Measurements from ENCODE around the gene NUP205.

The NUP205 gene

DNA sequence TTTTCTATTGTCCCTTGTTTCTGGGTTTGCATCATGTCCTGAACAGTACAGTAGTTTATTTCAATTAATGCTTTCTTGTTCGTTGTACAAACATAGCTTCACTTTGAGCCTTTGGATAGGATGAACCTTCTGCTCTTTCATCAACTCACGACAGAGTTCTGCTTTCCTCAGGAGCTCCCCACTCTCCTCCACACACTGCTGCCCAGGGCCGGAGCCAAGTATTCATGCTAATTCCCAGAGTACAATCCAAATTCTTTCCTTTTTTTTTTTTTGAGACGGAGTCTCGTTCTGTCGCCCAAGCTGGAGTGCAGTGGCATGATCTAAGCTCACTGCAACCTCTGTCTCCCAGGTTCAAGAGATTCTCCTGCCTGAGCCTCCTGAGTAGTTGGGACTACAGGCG lies 7.5 kb upstream of the NUP205 start:
- DNase-seq (ENCODE audit: low spot score), result no peak
- no peak for FAIRE-seq

DNA sequence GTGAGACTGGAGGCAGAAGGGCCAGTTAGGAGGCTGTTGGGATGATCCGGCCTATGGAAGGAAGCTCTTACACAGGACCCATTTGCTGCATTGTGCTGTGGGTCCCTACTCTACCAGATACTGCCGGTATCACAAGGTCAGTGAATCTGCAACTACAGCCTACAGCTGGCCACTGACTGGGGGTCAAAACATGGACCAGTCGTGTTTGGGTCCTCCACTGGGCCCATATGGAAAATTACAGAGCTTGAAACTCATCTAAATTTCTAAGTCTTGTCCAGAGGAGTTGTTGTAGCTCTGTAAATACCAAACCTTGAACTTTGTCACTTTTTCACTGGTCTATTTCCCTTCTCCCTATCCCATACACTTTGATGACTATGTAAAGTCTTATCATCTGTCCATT lies 5.6 kb upstream of the NUP205 start:
- FAIRE-seq (no peak), DNase-seq (ENCODE audit: low spot score) (no peak)

DNA sequence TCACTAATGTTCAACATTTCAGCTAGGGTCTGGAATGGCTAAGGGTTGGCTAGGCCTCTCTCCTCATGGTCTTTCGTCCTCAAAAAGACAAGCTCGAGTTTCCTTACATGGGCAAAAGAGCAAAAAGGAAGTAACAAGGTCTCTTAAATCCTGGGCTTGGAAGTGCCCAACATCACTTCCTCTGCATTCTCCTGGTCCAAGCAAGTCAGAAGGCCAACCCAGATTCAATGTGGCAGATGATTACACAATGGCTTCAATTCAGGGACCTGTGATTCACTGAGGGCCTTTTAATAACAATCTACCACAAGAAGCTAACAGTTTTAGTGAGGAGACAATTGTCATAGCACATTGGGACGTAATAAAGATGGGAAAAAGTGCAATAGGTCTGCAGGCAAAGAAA lies 4.4 kb upstream of the NUP205 start:
- DNase-seq (ENCODE audit: low spot score) (no peak), FAIRE-seq (no peak)

DNA sequence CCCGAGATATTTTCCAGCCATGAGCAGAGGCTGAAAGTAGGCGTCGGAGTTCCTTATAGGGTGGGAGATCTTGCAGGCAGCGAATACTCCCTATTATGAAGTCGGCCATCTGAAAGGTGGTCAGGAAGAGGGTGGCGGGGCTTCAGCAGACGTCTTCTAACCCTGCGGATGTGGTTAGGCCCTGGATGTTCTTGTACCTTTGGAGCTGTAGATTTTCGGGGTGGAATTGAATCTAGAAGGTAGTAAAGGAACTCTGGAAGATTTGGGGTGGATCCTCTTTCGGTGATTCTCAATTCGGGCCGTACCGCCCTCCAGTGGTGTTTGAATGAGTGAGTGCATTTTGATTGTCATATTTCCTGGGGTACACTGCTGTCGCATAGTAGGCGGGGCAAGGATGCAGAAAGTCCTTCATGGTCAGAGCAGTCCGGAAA lies 635 bp downstream of the NUP205 start:
- FAIRE-seq, result no peak
- peak; percentile 53 for DNase-seq (ENCODE audit: low spot score)

DNA sequence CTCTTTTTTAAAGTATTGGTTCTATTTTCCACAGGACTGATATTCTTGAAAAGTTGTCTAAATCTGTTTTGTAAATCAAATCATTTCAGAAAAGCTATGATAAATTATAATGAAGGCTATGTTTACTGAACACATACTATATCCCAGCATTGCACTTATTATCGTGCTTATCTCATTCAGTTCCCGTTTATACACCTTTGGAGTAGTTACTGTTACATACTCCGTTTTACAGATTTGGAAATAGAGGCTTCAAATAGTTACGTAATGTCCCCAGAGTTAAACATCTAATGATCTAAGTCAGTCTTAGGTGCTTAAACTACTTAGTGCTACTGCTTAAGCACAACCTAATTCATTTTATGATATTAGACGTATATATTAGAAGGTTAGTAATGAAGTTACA lies 1.2 kb downstream of the NUP205 start:
- no peak for DNase-seq (ENCODE audit: low spot score)
- no peak for FAIRE-seq

DNA sequence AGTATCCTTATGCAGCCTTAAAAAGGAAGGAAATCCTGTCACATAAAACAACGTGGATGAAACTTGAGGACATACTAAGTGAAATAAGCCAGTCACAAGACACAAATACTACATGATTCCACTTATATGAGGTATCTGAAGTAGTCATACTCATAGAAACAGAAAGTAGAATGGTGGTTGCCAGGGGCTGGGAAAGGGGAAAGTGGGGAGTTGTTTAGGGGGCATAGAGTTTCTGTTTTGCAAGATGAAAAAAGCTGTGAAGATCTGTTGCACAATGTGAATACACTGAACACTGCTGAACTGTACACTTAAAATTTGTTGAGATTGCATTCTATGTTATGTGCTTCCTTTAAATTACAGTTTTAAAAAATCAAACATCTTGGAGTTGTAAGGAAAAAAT lies 2.9 kb downstream of the NUP205 start:
- FAIRE-seq, result no peak
- no peak for DNase-seq (ENCODE audit: low spot score)

DNA sequence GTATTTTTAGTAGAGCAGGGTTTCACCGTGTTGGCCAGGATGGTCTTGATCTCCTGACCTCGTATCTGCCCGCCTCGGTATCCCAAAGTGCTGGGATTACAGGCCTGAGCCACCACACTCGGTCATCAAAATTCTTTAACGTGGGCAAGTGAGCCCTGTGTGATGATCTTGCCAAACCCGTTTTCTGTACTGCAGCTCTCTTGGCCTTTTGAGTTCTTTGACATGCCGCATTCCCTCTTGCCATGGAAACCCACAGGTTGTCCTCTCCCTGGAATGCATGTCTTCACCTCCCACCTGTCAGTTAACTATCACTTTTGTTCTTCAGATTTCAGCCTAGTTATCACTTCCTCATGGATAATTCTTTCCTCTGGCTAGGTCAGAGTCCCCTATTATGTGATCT lies 5.0 kb downstream of the NUP205 start:
- no peak for DNase-seq (ENCODE audit: low spot score)
- FAIRE-seq, result no peak

DNA sequence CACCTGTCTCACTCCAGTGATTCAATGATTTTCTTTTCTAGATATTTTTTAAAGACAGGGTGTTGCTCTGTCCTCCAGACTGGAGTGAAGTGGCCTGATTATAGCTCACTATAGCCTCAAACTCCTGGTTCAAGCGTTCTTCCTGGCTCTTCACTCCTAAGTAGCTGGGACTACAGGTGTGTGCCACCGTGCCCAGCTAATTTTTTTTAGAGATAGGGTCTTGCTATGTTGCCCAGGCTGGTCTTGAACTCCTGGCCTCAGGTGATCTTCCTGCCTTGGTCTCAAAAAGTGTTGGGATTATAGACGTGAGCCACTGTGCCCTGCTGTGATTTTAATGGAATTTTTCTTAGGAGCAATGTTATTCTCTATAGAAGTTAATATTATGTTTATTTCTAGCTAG lies 14.1 kb downstream of the NUP205 start:
- no peak for FAIRE-seq
- no peak for DNase-seq (ENCODE audit: low spot score)

DNA sequence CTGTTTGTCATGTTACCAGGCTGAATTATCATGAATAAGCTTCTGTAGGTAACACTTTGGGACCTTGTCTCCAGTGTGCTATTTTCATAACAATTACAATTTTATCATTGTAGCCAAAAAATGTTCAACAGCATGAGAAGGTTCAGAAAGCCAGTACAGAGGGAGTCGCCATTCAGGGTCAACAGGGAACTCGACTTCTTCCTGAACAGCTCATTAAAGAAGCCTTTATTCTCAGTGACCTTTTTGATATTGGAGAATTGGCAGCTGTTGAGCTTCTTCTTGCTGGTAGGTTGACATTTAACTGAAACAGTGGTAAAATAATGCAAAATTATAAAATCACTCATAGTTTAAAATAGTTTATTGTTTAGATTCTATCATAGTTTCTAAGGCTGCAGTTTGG lies 15.8 kb downstream of the NUP205 start:
- FAIRE-seq, result no peak
- DNase-seq (ENCODE audit: low spot score), result no peak

DNA sequence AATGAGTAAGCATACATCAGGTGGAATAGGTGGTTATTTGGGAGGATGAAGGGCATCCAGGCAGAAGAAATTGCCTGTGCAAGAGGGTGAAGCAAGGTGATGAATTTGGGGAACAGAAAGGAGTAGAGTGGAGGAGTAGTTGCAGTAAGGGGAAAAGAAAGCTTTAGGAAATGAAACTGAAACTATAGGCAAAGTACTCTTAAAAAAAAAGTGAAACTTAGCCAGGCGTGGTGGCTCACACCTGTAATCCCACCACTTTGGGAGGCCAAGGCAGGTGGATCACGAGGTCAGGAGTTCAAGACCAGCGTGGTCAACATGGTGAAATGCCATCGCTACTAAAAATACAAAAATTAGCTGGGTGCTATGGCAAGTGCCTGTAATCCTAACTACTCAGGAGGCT lies 17.6 kb downstream of the NUP205 start:
- FAIRE-seq (no peak), DNase-seq (ENCODE audit: low spot score) (no peak)

DNA sequence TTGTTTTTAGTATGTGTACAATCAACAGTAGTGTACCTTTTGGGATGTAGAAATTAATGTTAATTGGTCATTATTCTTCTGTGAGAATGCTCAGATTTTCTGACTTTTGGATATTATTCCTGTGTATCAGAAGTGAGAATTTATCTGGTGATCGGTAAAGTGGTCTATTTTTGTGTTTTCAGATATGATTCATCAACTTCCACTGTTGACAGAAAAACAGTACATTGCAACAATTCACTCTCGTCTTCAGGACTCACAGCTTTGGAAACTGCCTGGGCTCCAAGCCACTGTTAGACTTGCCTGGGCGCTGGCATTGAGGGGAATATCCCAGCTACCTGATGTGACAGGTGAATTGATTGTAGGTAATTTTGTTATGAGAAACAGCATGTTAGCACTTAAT lies 20.9 kb downstream of the NUP205 start:
- DNase-seq (ENCODE audit: low spot score), result no peak

DNA sequence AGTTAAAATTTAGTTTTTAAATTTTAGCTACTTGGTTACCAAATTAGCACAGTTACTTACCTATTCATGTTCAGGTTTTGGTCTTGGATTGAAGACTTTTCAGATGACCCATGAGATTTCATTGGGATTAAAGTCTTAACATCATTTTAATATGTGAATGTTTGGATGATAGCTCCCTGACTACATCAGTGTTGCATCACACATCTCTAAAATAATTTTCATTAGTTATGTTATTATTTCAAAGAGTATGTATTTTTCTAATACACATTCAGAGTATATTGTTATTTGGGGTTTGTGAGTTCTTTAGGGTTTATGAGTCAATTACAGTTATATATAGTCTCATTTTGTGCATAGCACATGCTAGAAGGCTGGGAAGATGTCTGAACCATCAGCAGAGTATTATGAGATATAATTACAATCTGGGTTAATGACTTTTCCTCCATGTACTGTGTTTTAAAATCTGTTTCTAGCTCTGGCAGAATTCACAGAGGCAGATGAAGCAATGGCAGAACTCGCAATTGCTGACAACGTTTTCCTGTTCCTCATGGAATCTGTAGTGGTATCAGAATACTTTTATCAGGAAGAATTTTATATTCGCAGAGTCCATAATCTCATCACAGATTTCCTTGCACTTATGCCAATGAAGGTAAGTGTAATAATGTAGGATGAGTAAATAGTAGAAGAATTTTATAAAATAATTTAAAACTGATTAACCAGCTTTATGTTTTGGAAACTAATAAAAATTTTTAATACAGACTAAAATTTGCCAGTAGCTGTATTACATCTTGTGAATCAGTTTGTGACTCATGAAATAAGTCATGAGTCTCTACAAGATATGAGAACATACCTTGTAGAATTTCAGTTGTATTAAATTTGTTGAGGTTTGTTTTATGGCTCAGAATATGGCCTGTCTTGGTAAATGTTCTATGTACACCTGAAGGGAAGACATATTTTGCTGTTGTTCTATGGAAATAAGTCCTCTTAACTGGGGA lies 26.9 kb downstream of the NUP205 start:
- FAIRE-seq (no peak), DNase-seq (ENCODE audit: low spot score) (no peak)

More for the DNA sequence above, 20.9 kb downstream of the NUP205 start:
- no peak for FAIRE-seq

DNA sequence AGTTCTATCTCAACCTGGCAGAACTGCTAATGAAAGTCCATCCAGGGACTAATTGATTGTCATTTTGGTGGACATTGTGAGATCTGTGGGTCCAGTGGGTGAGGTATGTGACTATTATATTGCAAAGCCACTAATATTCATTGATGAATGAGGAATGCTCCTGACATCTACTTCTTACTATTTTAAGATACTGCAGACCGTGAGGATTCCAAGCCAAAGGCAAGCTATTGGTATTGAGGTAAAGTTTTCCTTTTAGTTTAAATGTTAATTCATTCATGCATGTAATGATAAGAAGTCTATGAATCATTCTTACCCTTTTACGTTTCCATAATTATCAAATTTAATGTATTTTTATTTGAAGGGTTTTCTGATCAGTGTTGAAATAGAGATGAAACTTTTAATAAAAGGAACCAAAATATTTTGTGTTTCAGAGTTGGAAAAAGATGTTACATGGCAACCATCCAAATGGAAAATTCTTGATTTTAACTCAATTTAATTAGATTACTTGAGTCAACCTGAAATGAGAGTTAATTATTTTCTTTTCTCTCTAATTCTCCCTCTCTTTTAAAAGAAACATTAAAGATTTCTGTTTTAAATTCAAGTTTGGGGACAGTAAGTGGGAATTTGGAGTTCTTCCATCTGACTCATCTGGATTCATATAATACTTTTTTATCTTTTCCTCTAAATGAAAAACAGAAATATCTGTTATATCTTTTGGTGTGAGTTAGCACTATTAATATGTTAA lies 39.6 kb downstream of the NUP205 start:
- no peak for DNase-seq (ENCODE audit: low spot score)
- no peak for FAIRE-seq

DNA sequence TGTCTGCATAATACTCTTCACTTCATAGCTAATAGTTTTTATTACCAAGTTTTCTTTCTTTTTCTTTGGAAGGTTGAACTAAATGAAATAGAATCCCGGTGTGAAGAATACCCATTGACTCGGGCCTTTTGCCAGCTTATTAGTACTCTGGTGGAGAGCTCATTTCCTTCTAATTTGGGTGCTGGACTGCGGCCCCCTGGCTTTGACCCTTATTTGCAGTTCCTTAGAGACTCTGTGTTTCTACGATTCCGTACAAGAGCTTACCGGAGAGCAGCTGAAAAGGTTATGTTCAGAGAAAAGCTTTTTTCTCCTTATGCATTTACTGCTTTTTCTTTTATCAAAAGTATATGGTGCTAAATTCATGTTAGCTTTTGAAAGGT lies 40.2 kb downstream of the NUP205 start:
- FAIRE-seq, result no peak
- no peak for DNase-seq (ENCODE audit: low spot score)

DNA sequence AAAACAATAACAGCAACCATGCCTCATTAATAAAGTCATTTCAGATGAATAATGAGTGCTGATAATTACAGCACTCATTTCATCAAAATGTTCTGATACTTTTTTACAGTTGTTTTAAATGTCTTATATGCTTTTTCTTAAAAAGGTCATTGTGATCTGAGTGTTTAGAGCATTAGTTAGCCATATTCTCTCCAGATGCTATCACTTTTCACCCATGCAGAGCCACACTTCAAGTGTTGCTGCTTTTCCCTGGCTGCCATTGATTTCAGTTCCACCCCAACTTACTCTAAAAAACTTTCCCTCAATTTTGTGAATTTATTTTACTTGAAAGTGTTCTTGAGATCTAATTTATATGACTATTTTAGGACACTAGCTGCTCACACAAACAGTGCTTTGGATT lies 41.8 kb downstream of the NUP205 start:
- no peak for DNase-seq (ENCODE audit: low spot score)

DNA sequence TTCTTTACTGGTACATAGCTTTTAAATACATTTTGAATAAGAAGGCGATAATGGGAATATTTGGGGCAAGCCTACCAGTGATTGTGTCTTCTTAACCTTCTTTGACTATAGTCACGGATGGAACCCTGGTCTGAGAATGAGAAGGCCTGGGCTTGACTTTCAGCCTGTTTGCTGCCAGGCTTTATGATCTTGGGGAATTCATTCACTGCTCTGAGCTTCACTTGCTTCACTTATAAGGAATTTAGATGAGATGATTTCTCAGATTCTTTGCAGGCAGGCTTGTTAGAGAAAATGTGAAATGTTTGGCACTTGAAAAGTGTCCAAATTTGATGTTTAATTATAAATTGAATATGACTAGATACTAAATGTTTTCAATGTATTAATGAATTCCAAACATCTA lies 42.5 kb downstream of the NUP205 start:
- FAIRE-seq, result no peak

More for the DNA sequence above, 41.8 kb downstream of the NUP205 start:
- no peak for FAIRE-seq

DNA sequence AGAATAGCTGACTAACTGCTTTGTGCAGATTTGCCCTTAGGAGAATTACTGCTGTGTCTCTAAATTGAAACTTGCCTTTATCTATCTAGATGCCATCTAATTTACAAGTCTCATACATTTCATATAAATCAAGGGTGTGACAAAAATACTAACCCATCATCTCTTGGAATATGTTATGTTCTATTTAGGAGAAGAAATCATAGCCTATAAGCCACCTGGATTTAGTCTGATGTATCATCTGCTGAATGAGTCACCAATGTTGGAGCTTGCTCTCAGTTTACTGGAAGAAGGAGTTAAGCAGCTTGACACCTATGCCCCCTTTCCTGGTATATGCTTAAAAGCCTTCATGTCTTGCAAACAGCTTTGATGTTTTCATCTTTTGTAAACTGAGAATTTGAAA lies 43.5 kb downstream of the NUP205 start:
- DNase-seq (ENCODE audit: low spot score), result no peak
- FAIRE-seq, result no peak

More for the DNA sequence above, 42.5 kb downstream of the NUP205 start:
- DNase-seq (ENCODE audit: low spot score), result no peak

DNA sequence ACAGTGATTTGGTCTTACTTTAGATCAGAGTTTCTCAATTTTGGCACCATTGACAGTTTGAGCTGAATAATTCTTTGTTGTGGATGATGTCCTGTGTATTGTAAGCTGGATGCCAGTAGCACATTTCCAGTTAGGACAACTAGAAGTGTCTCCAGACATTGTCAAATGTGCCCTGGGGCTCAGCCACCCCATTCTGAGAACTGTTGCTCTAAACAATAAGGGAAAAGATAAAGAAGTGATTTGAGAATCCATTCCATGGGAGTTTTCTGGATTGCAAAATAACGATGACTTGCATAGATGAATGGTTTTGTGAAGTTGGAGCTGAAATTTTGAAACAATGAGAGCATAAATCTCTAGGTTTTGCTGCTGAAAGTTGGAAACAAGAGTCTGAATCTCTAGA lies 44.6 kb downstream of the NUP205 start:
- FAIRE-seq (no peak), DNase-seq (ENCODE audit: low spot score) (no peak)

DNA sequence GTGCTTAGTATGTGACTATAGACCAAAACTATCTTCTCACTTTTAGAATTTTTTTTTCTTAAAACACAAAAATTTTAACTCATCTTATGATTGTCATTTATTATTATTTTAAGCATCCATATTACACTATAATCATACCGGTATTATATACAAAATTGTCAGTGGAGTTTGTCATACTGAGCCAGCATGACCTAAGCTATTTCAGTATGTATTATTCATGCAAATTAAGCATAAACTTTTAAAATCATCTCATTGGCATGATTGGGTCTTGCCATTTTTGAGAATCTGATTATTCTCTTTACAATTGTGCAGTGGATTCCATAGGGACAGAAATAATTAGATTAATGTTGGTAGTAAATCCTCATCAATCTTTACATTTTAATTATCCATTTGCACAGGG lies 58.4 kb downstream of the NUP205 start:
- DNase-seq (ENCODE audit: low spot score) (no peak), FAIRE-seq (no peak)

DNA sequence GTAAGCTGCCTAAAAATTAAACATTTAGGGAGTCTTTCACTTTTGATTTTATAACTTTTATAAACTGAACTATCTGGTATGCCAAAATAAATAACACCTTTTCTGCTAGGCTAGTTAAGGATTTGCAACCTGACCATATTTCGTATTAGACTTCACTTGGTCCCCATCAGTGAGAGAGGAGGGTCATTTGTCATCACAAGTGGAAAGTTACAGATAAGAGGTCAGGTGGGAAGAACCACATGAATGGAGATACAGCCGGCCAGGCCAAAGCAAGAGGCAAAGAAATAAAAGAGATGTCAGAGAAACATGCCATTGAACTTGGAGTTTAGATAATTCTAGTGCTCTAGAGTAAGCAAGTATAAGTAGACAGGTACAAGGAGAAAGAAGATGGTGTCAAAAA lies 60.1 kb downstream of the NUP205 start:
- FAIRE-seq (no peak), DNase-seq (ENCODE audit: low spot score) (no peak)

DNA sequence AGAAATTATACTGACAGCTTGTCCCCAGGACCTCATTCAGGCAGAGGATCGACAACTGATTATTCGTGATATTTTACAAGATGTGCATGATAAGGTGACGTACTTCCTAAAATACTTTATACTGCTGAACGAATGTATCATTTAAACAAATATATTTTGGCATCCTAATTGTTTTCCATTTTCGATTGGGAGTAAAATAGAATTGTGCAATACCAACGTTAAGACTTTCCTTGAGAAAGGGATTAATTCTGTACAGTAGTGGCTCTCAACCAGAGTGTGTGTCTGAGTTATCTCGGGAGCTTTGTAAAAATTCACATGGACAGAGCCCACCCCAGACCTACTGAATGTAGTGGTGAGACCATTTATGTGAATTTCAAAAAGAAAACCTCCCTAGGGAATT lies 60.8 kb downstream of the NUP205 start:
- no peak for FAIRE-seq
- DNase-seq (ENCODE audit: low spot score), result no peak

DNA sequence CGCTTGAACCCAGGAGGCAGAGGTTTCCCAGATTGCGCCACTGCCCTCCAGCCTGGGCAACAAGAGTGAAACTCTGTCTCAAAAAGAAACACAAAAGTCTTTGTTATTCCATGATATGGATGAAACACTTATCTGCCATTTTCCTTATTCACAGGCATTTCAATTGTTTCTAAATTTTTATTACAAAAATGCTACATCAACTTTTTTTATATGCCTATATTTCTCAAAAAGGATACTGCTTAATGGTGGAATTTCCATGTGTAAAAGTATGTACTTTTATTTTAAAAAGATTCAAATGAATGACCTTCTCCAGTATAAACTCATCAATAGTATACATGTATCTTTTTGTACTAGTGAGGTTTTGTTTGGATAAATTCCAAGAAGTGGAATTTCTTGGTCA lies 62.7 kb downstream of the NUP205 start:
- DNase-seq (ENCODE audit: low spot score) (no peak), FAIRE-seq (no peak)

Measured in urothelium cell line (cell line).